ENCODE data around the gene TMC2.
"Not testable (repeated sequence)": the region's sequence is repeated elsewhere in the genome, so short reads cannot be mapped to it uniquely, and the experiment has no call there.

Gene TMC2

DNA sequence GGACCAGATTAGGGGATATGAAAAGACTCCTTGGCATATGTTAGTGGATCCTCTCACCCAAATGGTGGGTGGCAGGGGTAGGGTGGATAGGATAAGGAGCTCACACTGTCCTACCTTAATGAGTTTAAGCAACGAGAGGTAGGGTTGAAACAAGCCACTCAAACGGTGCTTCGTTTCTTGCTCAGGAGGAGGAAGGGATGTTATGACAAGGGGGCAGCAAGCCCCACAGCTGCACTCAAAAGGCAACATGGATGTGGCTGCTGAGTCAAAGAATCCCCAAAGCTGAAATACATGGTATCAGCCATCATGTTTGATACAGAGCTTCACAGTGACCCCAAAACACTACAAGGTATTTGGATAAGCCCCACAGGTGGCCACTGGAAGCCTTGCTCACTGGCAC is 136.1 kb downstream of the TMC2 start:
- Histone ChIP-seq H3K27me3 (ENCODE audit: insufficient read depth, poor library complexity, severe bottlenecking) (no peaks in the 10 kb centered on the region), H3K27ac (replicated peaks) (no peak overlapping the region), H3K4me3 (replicated peaks; ENCODE audit: insufficient read depth, low read length) (no peak overlapping the region)
- DNase-seq (ENCODE audit: low read depth in 1 of 2, low spot score in 1 of 2) = no peak
- no peak for TF ChIP-seq CTCF (IDR thresholded peaks at IDR 0.05; ENCODE audit: insufficient read depth, low read length)
- TF ChIP-seq SPI1 (IDR thresholded peaks at IDR 0.05; ENCODE audit: borderline replicate concordance, low read depth) = no peak
- TF ChIP-seq POLR2AphosphoS5 (IDR thresholded peaks at IDR 0.05; ENCODE audit: low read depth) = no peak
- TF ChIP-seq, protein P1, sequence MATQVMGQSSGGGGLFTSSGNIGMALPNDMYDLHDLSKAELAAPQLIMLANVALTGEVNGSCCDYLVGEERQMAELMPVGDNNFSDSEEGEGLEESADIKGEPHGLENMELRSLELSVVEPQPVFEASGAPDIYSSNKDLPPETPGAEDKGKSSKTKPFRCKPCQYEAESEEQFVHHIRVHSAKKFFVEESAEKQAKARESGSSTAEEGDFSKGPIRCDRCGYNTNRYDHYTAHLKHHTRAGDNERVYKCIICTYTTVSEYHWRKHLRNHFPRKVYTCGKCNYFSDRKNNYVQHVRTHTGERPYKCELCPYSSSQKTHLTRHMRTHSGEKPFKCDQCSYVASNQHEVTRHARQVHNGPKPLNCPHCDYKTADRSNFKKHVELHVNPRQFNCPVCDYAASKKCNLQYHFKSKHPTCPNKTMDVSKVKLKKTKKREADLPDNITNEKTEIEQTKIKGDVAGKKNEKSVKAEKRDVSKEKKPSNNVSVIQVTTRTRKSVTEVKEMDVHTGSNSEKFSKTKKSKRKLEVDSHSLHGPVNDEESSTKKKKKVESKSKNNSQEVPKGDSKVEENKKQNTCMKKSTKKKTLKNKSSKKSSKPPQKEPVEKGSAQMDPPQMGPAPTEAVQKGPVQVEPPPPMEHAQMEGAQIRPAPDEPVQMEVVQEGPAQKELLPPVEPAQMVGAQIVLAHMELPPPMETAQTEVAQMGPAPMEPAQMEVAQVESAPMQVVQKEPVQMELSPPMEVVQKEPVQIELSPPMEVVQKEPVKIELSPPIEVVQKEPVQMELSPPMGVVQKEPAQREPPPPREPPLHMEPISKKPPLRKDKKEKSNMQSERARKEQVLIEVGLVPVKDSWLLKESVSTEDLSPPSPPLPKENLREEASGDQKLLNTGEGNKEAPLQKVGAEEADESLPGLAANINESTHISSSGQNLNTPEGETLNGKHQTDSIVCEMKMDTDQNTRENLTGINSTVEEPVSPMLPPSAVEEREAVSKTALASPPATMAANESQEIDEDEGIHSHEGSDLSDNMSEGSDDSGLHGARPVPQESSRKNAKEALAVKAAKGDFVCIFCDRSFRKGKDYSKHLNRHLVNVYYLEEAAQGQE (IDR thresholded peaks at IDR 0.05; ENCODE audit: insufficient replicate concordance, low read depth) = no peak
- no peak for TF ChIP-seq GABPA (IDR thresholded peaks at IDR 0.05; ENCODE audit: low read depth)

- no peak for DNase-seq (ENCODE audit: low read depth in 1 of 2, low spot score in 1 of 2)
- no peak overlapping the region for H3K4me3 ChIP-seq (replicated peaks; ENCODE audit: insufficient read depth, low read length)
- H3K27ac ChIP-seq (replicated peaks) = no peak overlapping the region
- TF ChIP-seq POLR2AphosphoS5 (IDR thresholded peaks at IDR 0.05; ENCODE audit: low read depth) = no peak
- TF ChIP-seq GABPA (IDR thresholded peaks at IDR 0.05; ENCODE audit: low read depth) = no peak
- no peak for TF ChIP-seq CTCF (IDR thresholded peaks at IDR 0.05; ENCODE audit: insufficient read depth, low read length)
- TF ChIP-seq, protein P1 (IDR thresholded peaks at IDR 0.05; ENCODE audit: insufficient replicate concordance, low read depth) = no peak
- no peak for TF ChIP-seq SPI1 (IDR thresholded peaks at IDR 0.05; ENCODE audit: borderline replicate concordance, low read depth)
- no peaks in the 10 kb centered on the region for H3K27me3 ChIP-seq (ENCODE audit: insufficient read depth, poor library complexity, severe bottlenecking)
Measured at GRCh38 chr20:2673453-2673852, 137.1 kb downstream of the TMC2 start.

DNA sequence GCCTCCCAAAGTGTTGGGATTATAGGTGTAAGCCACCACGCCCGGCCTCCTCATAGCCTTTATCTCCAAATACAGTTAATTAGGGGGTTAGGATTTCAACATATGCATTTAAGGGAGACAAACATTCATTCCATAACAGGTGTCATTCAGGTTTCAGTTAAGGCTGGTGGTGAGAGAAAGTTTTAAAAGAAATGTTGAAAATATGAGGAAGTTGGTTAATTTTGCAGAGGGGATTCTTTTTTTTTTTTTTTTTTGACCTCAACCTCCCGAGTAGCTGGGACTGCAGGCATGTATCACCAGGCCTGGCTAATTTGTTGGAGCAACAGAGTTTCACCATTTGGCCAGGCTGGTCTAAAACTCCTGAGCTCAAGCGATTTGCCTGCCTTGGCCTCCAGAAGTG is 143.7 kb downstream of the TMC2 start:
- TF ChIP-seq POLR2AphosphoS5 (IDR thresholded peaks at IDR 0.05; ENCODE audit: low read depth) = no peak
- TF ChIP-seq SPI1 (IDR thresholded peaks at IDR 0.05; ENCODE audit: borderline replicate concordance, low read depth) = peak; percentile 13; the same call in 1 of the 2 replicates
- DNase-seq (ENCODE audit: low read depth in 1 of 2, low spot score in 1 of 2) = peak in 1 of 2 experiments; percentile 52
- peak overlapping the region; percentile 52 for H3K27ac ChIP-seq (replicated peaks)
- no peak overlapping the region for H3K4me3 ChIP-seq (replicated peaks; ENCODE audit: insufficient read depth, low read length)
- H3K27me3 ChIP-seq (ENCODE audit: insufficient read depth, poor library complexity, severe bottlenecking) = no peaks in the 10 kb centered on the region

DNA sequence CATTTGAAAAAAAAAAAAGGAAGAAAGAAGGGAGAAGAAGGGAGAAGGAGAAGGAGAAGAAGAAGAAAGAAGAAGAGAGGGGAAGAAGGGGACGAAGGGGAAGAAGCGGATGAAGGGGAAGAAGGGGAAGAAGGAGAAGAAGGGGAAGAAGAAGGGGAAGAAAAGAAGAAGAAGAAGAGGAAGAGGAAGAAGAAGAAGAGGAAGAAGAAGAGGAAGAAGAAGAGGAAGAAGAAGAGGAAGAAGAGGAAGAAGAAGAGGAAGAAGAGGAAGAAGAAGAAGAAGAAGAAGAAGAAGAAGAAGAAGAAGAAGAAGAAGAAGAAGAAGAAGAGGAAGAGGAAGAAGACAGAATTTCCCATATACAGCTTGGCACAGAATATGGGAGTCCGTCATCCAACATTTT is 145.7 kb downstream of the TMC2 start:
- H3K27me3 ChIP-seq (ENCODE audit: insufficient read depth, poor library complexity, severe bottlenecking); H3K4me3 ChIP-seq (replicated peaks; ENCODE audit: insufficient read depth, low read length); H3K27ac ChIP-seq (replicated peaks); DNase-seq (ENCODE audit: low read depth in 1 of 2, low spot score in 1 of 2): not testable (repeated sequence)
- peak; percentile 37; the same call in 1 of the 2 replicates for TF ChIP-seq SPI1 (IDR thresholded peaks at IDR 0.05; ENCODE audit: borderline replicate concordance, low read depth)

- peak overlapping the region; percentile 70 for H3K27ac ChIP-seq (replicated peaks)
- not testable (repeated sequence) for H3K4me3 ChIP-seq (replicated peaks; ENCODE audit: insufficient read depth, low read length); H3K27me3 ChIP-seq (ENCODE audit: insufficient read depth, poor library complexity, severe bottlenecking)
- TF ChIP-seq SPI1 (IDR thresholded peaks at IDR 0.05; ENCODE audit: borderline replicate concordance, low read depth) = peak; percentile 62; the same call in 1 of the 2 replicates
- peak; percentile 75 to 79 for DNase-seq (ENCODE audit: low read depth in 1 of 2, low spot score in 1 of 2)
Measured at GRCh38 chr20:2684817-2685216, 148.4 kb downstream of the TMC2 start.

All from HL-60 (cell line).